Activated CD8-positive, alpha-beta memory T cell treated with anti-CD3 and anti-CD28 coated beads, Interleukin-2, amount 50 U/mL, for 48 hours (primary cell): ENCODE results near the gene NHERF1.
A peak's percentile ranks its signal among the peaks of the same experiment; 100 is the strongest.

Experiments used
- DNase-seq: peaks from one replicate; pipeline ENCODE4 v3.0.0-alpha.2; 2020

NHERF1 gene

GRCh38 chr17:74733365-74734122 lies 14.9 kb upstream of the NHERF1 start:
- DNase-seq, result no peak

- no peak for DNase-seq
These were observed 14.2 kb upstream of the NHERF1 start for GRCh38 chr17:74734256-74734655.

- DNase-seq, result no peak
These were observed 11.7 kb upstream of the NHERF1 start, which contains the start of gene RAB37 for GRCh38 chr17:74736513-74737298. Gene RAB37 (plus strand): TSS chr17:74737256. CDS start chr17:74737273, 17 bp downstream.

- DNase-seq, result peak; percentile 77
These were observed 11.0 kb upstream of the NHERF1 start for GRCh38 chr17:74737299-74738050.

GRCh38 chr17:74738051-74738996 lies 10.1 kb upstream of the NHERF1 start:
- DNase-seq, result peak; percentile 85

- DNase-seq, result no peak
These were observed 9.1 kb upstream of the NHERF1 start for GRCh38 chr17:74739227-74739831.

- DNase-seq, result no peak
These were observed 8.3 kb upstream of the NHERF1 start for GRCh38 chr17:74740173-74740572.

- DNase-seq, result no peak
These were observed 7.6 kb upstream of the NHERF1 start for GRCh38 chr17:74740641-74741387.

GRCh38 chr17:74742153-74742515 lies 6.3 kb upstream of the NHERF1 start:
- DNase-seq, result no peak

GRCh38 chr17:74742978-74743545 lies 5.4 kb upstream of the NHERF1 start:
- DNase-seq, result no peak

- DNase-seq, result no peak
These were observed 4.7 kb upstream of the NHERF1 start for GRCh38 chr17:74743755-74744154.

- no peak for DNase-seq
These were observed 4.1 kb upstream of the NHERF1 start for GRCh38 chr17:74744349-74744713.

- DNase-seq, result peak; percentile 99
These were observed 3.5 kb upstream of the NHERF1 start for GRCh38 chr17:74744714-74745547.

- no peak for DNase-seq
These were observed 2.8 kb upstream of the NHERF1 start for GRCh38 chr17:74745548-74746177.

GRCh38 chr17:74746376-74746775 lies 2.1 kb upstream of the NHERF1 start:
- no peak for DNase-seq

- DNase-seq, result no peak
These were observed 1.5 kb upstream of the NHERF1 start for GRCh38 chr17:74746922-74747321.

GRCh38 chr17:74748279-74748528 lies 224 bp upstream of the NHERF1 start:
- DNase-seq, result no peak

- DNase-seq, result peak; percentile 80
These were observed 1.0 kb downstream of the NHERF1 start for GRCh38 chr17:74749279-74750038.

GRCh38 chr17:74750039-74750326 lies 1.6 kb downstream of the NHERF1 start:
- no peak for DNase-seq
